PC-9 (cell line): ENCODE data around the gene STX12. TPM values are rescaled to one million over a fixed set of nuclear protein-coding genes. Genes with fewer than 3 reads are reported as not detected.
A peak's percentile ranks its signal among the peaks of the same experiment; 100 is the strongest.

Source experiments
- BruUV-seq: library from RNA; stranded (reverse); fragments of 400-500 nt; replicated peaks from 2 replicates; lab custom pipeline; 2021; lab: Mats Ljungman, UMichigan
- CTCF ChIA-PET: fragments of 300-600 bp; sonication (Branson Sonifier 250); formaldehyde crosslinking; loops from one replicate; lab custom pipeline; 2022; ENCODE audit warnings: antibody characterized with exemption; lab: Charles Lee
- POLR2A ChIA-PET: fragments of 300-600 bp; sonication (Branson Sonifier 250); formaldehyde crosslinking; loops from one replicate; lab custom pipeline; 2022; ENCODE audit warnings: antibody characterized with exemption; ENCODE audit not compliant: unreplicated experiment; lab: Charles Lee
- DNase-seq, 2 experiments: peaks; one replicate each; pipeline versions ENCODE4 v3.0.0 to v3.0.0-alpha.2; 2015 to 2022; ENCODE audit warnings: mixed read lengths in 1 of 2
- H2AFZ ChIP-seq: fragments of 200-600 bp; sonication (generic); 2 replicates; pipeline ENCODE4 v1.8.1; 2017; ENCODE audit warnings: antibody characterized with exemption
- H3F3A ChIP-seq: fragments of 200-600 bp; sonication (generic); 2 replicates; pipeline ENCODE4 v1.8.1; 2017; ENCODE audit warnings: antibody characterized with exemption, mild to moderate bottlenecking, low read depth; ENCODE audit not compliant: insufficient read depth
- H3K27ac ChIP-seq: fragments of 200-600 bp; sonication (generic); 2 replicates; pipeline ENCODE4 v1.6.1; 2016; ENCODE audit warnings: mixed run types
- H3K27me3 ChIP-seq: fragments of 200-600 bp; sonication (generic); 2 replicates; pipeline ENCODE4 v1.6.1; 2016; ENCODE audit warnings: low read depth, mixed run types; ENCODE audit not compliant: insufficient read depth
- H3K36me3 ChIP-seq: fragments of 200-600 bp; sonication (generic); 2 replicates; pipeline ENCODE4 v1.6.1; 2016; ENCODE audit warnings: low read depth, mixed run types
- H3K4me1 ChIP-seq: fragments of 200-600 bp; sonication (generic); replicated peaks from 2 replicates; pipeline ENCODE4 v1.6.1; 2016; ENCODE audit warnings: mixed run types; ENCODE audit not compliant: insufficient read depth
- H3K4me2 ChIP-seq: fragments of 200-600 bp; sonication (generic); 2 replicates; pipeline ENCODE4 v1.6.1; 2017; ENCODE audit warnings: mixed run types
- H3K4me3 ChIP-seq: fragments of 200-600 bp; sonication (generic); 2 replicates; pipeline ENCODE4 v1.6.1; 2016; ENCODE audit warnings: mixed run types
- H3K79me2 ChIP-seq: fragments of 200-600 bp; sonication (generic); 2 replicates; pipeline ENCODE4 v1.6.1; 2017; ENCODE audit warnings: low read depth, mixed run types
- H3K9me2 ChIP-seq: fragments of 200-600 bp; sonication (generic); 2 replicates; pipeline ENCODE4 v1.8.1; 2017; ENCODE audit warnings: mild to moderate bottlenecking; ENCODE audit not compliant: insufficient read depth
- H3K9me3 ChIP-seq: fragments of 200-600 bp; sonication (generic); 2 replicates; pipeline ENCODE4 v1.8.1; 2016; ENCODE audit warnings: low read depth; ENCODE audit not compliant: insufficient read depth
- H4K20me1 ChIP-seq: fragments of 200-600 bp; sonication (generic); 2 replicates; pipeline ENCODE4 v1.8.1; 2017; ENCODE audit not compliant: insufficient read depth
- EZH2 ChIP-seq: fragments of 200-600 bp; sonication (generic); IDR thresholded peaks from 2 replicates; pipeline ENCODE4 v1.8.0; 2017; ENCODE audit warnings: antibody characterized with exemption, low read depth
- intact Hi-C: fragments of 100-400 bp; cut with micrococcal nuclease; formaldehyde crosslinking; loops from one replicate; pipeline ENCODE4 v1.10.0; 2022; ENCODE audit not compliant: unreplicated experiment
- total RNA-seq: library from RNA; stranded (reverse); gene quantifications from 2 replicates; pipeline ENCODE4 v1.2.3, GENCODE V29; 2021
- TF ChIP-seq, protein P1 (sequence below): fragments of 200-600 bp; sonication (generic); conservative IDR thresholded peaks from 2 replicates; pipeline ENCODE4 v1.6.1; 2017; ENCODE audit warnings: mixed run types, antibody characterized with exemption, mild to moderate bottlenecking, moderate library complexity

STX12 gene
- total RNA-seq, 1 experiment from 2014 or later, result 23.7 TPM

DNA sequence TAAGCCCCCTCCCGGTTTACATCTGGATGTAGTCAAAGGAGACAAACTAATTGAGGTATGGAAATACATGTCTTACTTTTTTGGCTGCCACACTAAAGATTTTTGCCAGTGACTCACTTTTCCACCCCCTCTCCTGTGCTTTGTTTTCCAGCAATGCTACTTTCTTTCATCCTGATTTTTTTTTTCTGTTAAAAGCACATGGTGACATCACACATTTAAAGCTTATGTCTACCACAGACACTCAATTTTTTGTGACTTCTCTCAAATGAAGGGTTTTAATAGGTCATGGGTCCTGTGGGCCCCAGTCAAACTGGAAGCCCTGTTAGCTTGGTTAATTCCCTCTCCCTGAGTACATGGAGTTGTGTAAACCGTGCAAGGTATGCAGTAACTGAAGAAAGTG is 59.7 kb downstream of the STX12 start:
- no peak for TF ChIP-seq EZH2
- TF ChIP-seq, protein P1, sequence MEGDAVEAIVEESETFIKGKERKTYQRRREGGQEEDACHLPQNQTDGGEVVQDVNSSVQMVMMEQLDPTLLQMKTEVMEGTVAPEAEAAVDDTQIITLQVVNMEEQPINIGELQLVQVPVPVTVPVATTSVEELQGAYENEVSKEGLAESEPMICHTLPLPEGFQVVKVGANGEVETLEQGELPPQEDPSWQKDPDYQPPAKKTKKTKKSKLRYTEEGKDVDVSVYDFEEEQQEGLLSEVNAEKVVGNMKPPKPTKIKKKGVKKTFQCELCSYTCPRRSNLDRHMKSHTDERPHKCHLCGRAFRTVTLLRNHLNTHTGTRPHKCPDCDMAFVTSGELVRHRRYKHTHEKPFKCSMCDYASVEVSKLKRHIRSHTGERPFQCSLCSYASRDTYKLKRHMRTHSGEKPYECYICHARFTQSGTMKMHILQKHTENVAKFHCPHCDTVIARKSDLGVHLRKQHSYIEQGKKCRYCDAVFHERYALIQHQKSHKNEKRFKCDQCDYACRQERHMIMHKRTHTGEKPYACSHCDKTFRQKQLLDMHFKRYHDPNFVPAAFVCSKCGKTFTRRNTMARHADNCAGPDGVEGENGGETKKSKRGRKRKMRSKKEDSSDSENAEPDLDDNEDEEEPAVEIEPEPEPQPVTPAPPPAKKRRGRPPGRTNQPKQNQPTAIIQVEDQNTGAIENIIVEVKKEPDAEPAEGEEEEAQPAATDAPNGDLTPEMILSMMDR, result no peak
- CTCF ChIA-PET, result interaction anchor here (0.6 kb wide), 1 partner anchor 148 kb away, joined by 9 read pairs; no protein-coding TSS in a partner anchor
- intact Hi-C loops, result loop anchor here (5.0 kb wide), 1 partner anchor 160 kb away; the partner anchor contains the start of gene IFI6

DNA sequence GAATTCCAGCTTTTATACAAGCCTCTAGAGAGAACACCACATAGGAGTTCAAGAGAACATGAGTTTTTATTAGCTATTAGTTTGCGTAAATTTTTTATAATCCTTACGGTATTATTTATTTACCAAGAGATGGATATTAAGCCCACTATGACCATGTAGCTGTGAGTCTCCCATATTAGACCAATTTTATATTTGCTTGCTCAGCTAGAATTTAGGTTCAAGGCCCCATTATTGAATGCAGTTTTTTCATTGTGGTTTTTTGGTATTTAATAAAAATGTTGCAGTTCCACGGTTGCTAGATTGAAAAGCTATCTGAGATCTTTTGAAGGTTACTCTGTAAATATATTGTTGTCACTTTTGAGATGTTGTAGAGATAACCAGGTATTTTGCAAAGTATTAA is 60.5 kb downstream of the STX12 start:
- intact Hi-C loops, result loop anchor here (5.0 kb wide), 1 partner anchor 161 kb away; the partner anchor contains the start of gene IFI6
- no peak overlapping the region for H3K27ac ChIP-seq
- ChIA-PET POLR2A (no interaction called here), CTCF (interaction anchor here (0.6 kb wide), 2 partner anchors 11 to 149 kb away, joined by 8 to 9 read pairs; no protein-coding TSS in a partner anchor)
- no peak for TF ChIP-seq EZH2
- TF ChIP-seq, protein P1, result no peak
- H3K4me1 ChIP-seq, result 0 out of 2 replicates have a peak, but pooled peaks cover 14% of the 10 kb centered on the region
- DNase-seq, result no peak
- no peaks in the 10 kb centered on the region for H3K9me2 ChIP-seq
- no peaks in the 10 kb centered on the region; the same call in none of the 2 replicates for H4K20me1 ChIP-seq
- BruUV-seq, result no TSS peak
- no peak overlapping the region for H2AFZ ChIP-seq
- H3K79me2 ChIP-seq, result peaks cover 42% of the 10 kb centered on the region
- H3K4me2 ChIP-seq, result no peak overlapping the region
- no peak overlapping the region for H3K4me3 ChIP-seq
- H3K9me3 ChIP-seq, result no peaks in the 10 kb centered on the region
- no peaks in the 10 kb centered on the region for H3K36me3 ChIP-seq
- no peaks in the 10 kb centered on the region for H3K27me3 ChIP-seq
- no peaks in the 10 kb centered on the region for H3F3A ChIP-seq

More for the DNA sequence above, 59.7 kb downstream of the STX12 start:
- no peaks in the 10 kb centered on the region for H3K9me2 ChIP-seq
- H2AFZ ChIP-seq, result no peak overlapping the region
- no peak overlapping the region for H3K27ac ChIP-seq
- peak overlapping the region; percentile 91 for H3K4me2 ChIP-seq
- H3F3A ChIP-seq, result no peaks in the 10 kb centered on the region
- H4K20me1 ChIP-seq, result no peaks in the 10 kb centered on the region; the same call in none of the 2 replicates
- H3K36me3 ChIP-seq, result no peaks in the 10 kb centered on the region
- POLR2A ChIA-PET, result no interaction called here
- no peak for DNase-seq
- no peaks in the 10 kb centered on the region for H3K27me3 ChIP-seq
- H3K79me2 ChIP-seq, result peaks cover 42% of the 10 kb centered on the region
- H3K9me3 ChIP-seq, result no peaks in the 10 kb centered on the region
- H3K4me3 ChIP-seq, result no peak overlapping the region
- BruUV-seq, result no TSS peak
- 0 out of 2 replicates have a peak, but pooled peaks cover 14% of the 10 kb centered on the region for H3K4me1 ChIP-seq

DNA sequence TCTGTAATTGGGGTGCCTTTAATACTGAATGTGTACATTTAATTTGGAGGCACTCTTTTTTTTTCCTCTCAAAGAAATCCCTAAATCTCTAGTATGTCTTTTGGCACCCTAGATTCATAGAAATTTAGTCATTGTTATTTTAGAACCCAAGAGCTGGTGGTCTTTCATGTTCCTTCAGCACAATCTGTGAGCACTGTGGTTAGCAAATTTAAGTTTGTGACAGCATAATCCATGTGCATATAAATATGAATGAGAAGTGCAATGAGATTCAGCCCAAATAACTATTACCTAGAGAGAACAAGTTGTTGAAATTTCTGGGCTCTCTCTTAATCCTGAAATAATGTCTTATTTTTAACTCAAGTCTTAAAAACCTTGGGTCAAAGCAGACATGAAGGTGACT is 62.0 kb downstream of the STX12 start:
- H3K4me1 ChIP-seq, result 0 out of 2 replicates have a peak, but pooled peaks cover 14% of the 10 kb centered on the region
- no peak overlapping the region for H3K4me2 ChIP-seq
- no peaks in the 10 kb centered on the region for H3K9me3 ChIP-seq
- no peaks in the 10 kb centered on the region for H3K27me3 ChIP-seq
- H3K79me2 ChIP-seq, result peaks cover 42% of the 10 kb centered on the region
- TF ChIP-seq, protein P1, result no peak
- TF ChIP-seq EZH2, result no peak
- no peak for DNase-seq
- intact Hi-C loops, result no loop called here
- no peak overlapping the region for H2AFZ ChIP-seq
- no peaks in the 10 kb centered on the region for H3F3A ChIP-seq
- H3K27ac ChIP-seq, result no peak overlapping the region
- no peaks in the 10 kb centered on the region; the same call in none of the 2 replicates for H4K20me1 ChIP-seq
- POLR2A ChIA-PET, result no interaction called here
- CTCF ChIA-PET, result no interaction called here
- H3K4me3 ChIP-seq, result no peak overlapping the region
- H3K36me3 ChIP-seq, result no peaks in the 10 kb centered on the region
- BruUV-seq, result no TSS peak
- H3K9me2 ChIP-seq, result no peaks in the 10 kb centered on the region
